Stromal cell of bone marrow (primary cell): ENCODE measurements around the gene PARD3.
A peak's percentile ranks its signal among the peaks of the same experiment; 100 is the strongest.
"Not testable (repeated sequence)": the region's sequence is repeated elsewhere in the genome, so short reads cannot be mapped to it uniquely, and the experiment has no call there.

Experiments
- DNase-seq: peaks from one replicate; pipeline ENCODE4 v3.0.0-alpha.2; 2012; ENCODE audit warnings: low read depth

PARD3 gene

GRCh38 chr10:34797155-34797554 is 17.9 kb downstream of the PARD3 start:
- no peak for DNase-seq

GRCh38 chr10:34796133-34796532 is 19.0 kb downstream of the PARD3 start:
- no peak for DNase-seq

- DNase-seq = no peak
These were observed 19.8 kb downstream of the PARD3 start for GRCh38 chr10:34795334-34795733.

GRCh38 chr10:34794835-34795234 is 20.3 kb downstream of the PARD3 start:
- no peak for DNase-seq

- not testable (repeated sequence) for DNase-seq
These were observed 21.5 kb downstream of the PARD3 start for GRCh38 chr10:34793581-34793980.

GRCh38 chr10:34792881-34793280 is 22.2 kb downstream of the PARD3 start:
- DNase-seq = no peak

GRCh38 chr10:34791947-34792346 is 23.1 kb downstream of the PARD3 start:
- no peak for DNase-seq

- no peak for DNase-seq
These were observed 23.9 kb downstream of the PARD3 start for GRCh38 chr10:34791228-34791627.

- DNase-seq = no peak
These were observed 25.1 kb downstream of the PARD3 start for GRCh38 chr10:34789966-34790506.

- no peak for DNase-seq
These were observed 28.6 kb downstream of the PARD3 start for GRCh38 chr10:34786464-34786863.

- no peak for DNase-seq
These were observed 33.4 kb downstream of the PARD3 start for GRCh38 chr10:34781711-34782110.

GRCh38 chr10:34780818-34781380 is 34.2 kb downstream of the PARD3 start:
- DNase-seq = peak; percentile 72

GRCh38 chr10:34778237-34778636 is 36.9 kb downstream of the PARD3 start:
- no peak for DNase-seq

- no peak for DNase-seq
These were observed 38.9 kb downstream of the PARD3 start for GRCh38 chr10:34776090-34776690.

- no peak for DNase-seq
These were observed 40.0 kb downstream of the PARD3 start for GRCh38 chr10:34775044-34775637.

- DNase-seq = no peak
These were observed 41.2 kb downstream of the PARD3 start for GRCh38 chr10:34773636-34774630.

- DNase-seq = no peak
These were observed 43.6 kb downstream of the PARD3 start for GRCh38 chr10:34771525-34771924.

- DNase-seq = no peak
These were observed 44.0 kb downstream of the PARD3 start for GRCh38 chr10:34771106-34771505.

GRCh38 chr10:34769899-34770298 is 45.2 kb downstream of the PARD3 start:
- DNase-seq = no peak

- no peak for DNase-seq
These were observed 46.1 kb downstream of the PARD3 start for GRCh38 chr10:34768972-34769330.

- DNase-seq = peak; percentile 54
These were observed 46.7 kb downstream of the PARD3 start for GRCh38 chr10:34768261-34768971.
